H1 (cell line): ENCODE data around the gene SLFN5. TPM values are rescaled to one million over a fixed set of nuclear protein-coding genes. Genes with fewer than 3 reads are reported as not detected.

Experiments
- CTCF ChIA-PET: fragments of 300-600 bp; sonication (Branson Sonifier 250); formaldehyde crosslinking; loops from one replicate; lab custom pipeline; 2021; ENCODE audit not compliant: partially characterized antibody; lab: Charles Lee
- POLR2A ChIA-PET: fragments of 300-600 bp; sonication (Branson Sonifier 250); formaldehyde crosslinking; loops from one replicate; lab custom pipeline; 2021; ENCODE audit warnings: inconsistent platforms; ENCODE audit not compliant: partially characterized antibody; lab: Charles Lee
- DNase-seq, 2 experiments: peaks; one replicate each; pipeline versions ENCODE4 v3.0.0 to v3.0.0-alpha.2; 2010 to 2022; ENCODE audit warnings: low spot score in 2 of 2, low read depth in 1 of 2, mixed read lengths in 1 of 2
- FAIRE-seq: peaks from 2 replicates; lab custom pipeline; 2011; peaks lifted over from hg19 to GRCh38; lab: Jason Lieb, UNC
- H2AFZ ChIP-seq: 2 replicates; pipeline ENCODE4 v1.8.1; 2012; ENCODE audit warnings: low read length, inconsistent platforms
- H2AK5ac ChIP-seq: 2 replicates; pipeline ENCODE4 v1.6.1; 2013; ENCODE audit warnings: low read depth, low read length
- H2BK120ac ChIP-seq: replicated peaks from 2 replicates; pipeline ENCODE3; 2013; ENCODE audit warnings: low read depth, low read length, inconsistent platforms
- H2BK12ac ChIP-seq: 2 replicates; pipeline ENCODE4 v1.6.1; 2013; ENCODE audit warnings: low read depth, low read length
- H2BK15ac ChIP-seq: 2 replicates; pipeline ENCODE4 v1.6.1; 2013; ENCODE audit warnings: low read length
- H2BK20ac ChIP-seq: 2 replicates; pipeline ENCODE4 v1.6.1; 2013; ENCODE audit warnings: low read length
- H2BK5ac ChIP-seq: 2 replicates; pipeline ENCODE4 v1.6.1; 2013; ENCODE audit warnings: low read depth, low read length
- H3K14ac ChIP-seq: 2 replicates; pipeline ENCODE4 v1.6.1; 2013; ENCODE audit warnings: inconsistent platforms; ENCODE audit not compliant: insufficient read length
- H3K18ac ChIP-seq: 2 replicates; pipeline ENCODE4 v1.6.1; 2013; ENCODE audit warnings: low read length; ENCODE audit errors: extremely low read depth
- H3K23ac ChIP-seq: 2 replicates; pipeline ENCODE4 v1.6.1; 2013; ENCODE audit warnings: inconsistent platforms; ENCODE audit not compliant: insufficient read length
- H3K23me2 ChIP-seq: 2 replicates; pipeline ENCODE4 v1.6.1; 2013; ENCODE audit warnings: low read depth, low read length
- H3K27ac ChIP-seq: 2 replicates; pipeline ENCODE4 v1.6.1; 2011; ENCODE audit warnings: low read depth, low read length, inconsistent platforms
- H3K27me3 ChIP-seq, 4 experiments: replicated peaks in 1 of 4; 1 replicate in 1 of 4; 2 replicates in 3 of 4; pipeline versions ENCODE4 v1.6.1 to v1.8.1; 2011 to 2013; ENCODE audit warnings: low read length in 3 of 4, mild to moderate bottlenecking in 3 of 4, inconsistent platforms in 2 of 4, mixed read lengths in 2 of 4, moderate library complexity in 1 of 4; ENCODE audit not compliant: control insufficient read depth in 3 of 4, insufficient read depth in 3 of 4; ENCODE audit errors: extremely low read depth in 1 of 4
- H3K36me3 ChIP-seq, 4 experiments: 2 replicates each; pipeline versions ENCODE4 v1.6.1 to v1.8.1; 2011 to 2013; ENCODE audit warnings: mild to moderate bottlenecking in 4 of 4, low read length in 3 of 4, moderate library complexity in 2 of 4, control low read depth in 1 of 4, inconsistent platforms in 1 of 4; ENCODE audit not compliant: insufficient read depth in 4 of 4, control insufficient read depth in 2 of 4
- H3K4ac ChIP-seq: replicated peaks from 2 replicates; pipeline ENCODE3; 2013; ENCODE audit warnings: low read length, low read depth, mixed read lengths, inconsistent platforms; ENCODE audit not compliant: insufficient read length
- H3K4me1 ChIP-seq, 4 experiments: replicated peaks in 1 of 4; 1 replicate in 1 of 4; 2 replicates in 3 of 4; pipeline versions ENCODE4 v1.6.1 to v1.8.1; 2011 to 2013; ENCODE audit warnings: low read length in 3 of 4, inconsistent platforms in 2 of 4, mixed read lengths in 1 of 4; ENCODE audit not compliant: insufficient read depth in 4 of 4, control insufficient read depth in 3 of 4
- H3K4me2 ChIP-seq, 2 experiments: 2 replicates each; pipeline versions ENCODE4 v1.6.1 to v1.8.1; 2011 to 2013; ENCODE audit warnings: low read depth in 2 of 2, low read length in 2 of 2, control low read depth in 1 of 2, inconsistent platforms in 1 of 2, mild to moderate bottlenecking in 1 of 2; ENCODE audit not compliant: insufficient read depth in 1 of 2
- H3K4me3 ChIP-seq, 4 experiments: fragments of 200-600, 300-600 bp in 1 of 4; sonication (generic), shearing (Covaris generic), sonication (Bioruptor Twin) in 1 of 4; 2 replicates each; pipeline versions ENCODE4 v1.5.1 to v1.8.1; 2011 to 2016; ENCODE audit warnings: low read length in 4 of 4, low read depth in 3 of 4, control low read depth in 2 of 4, inconsistent platforms in 2 of 4, mild to moderate bottlenecking in 2 of 4, mixed read lengths in 1 of 4, moderate library complexity in 1 of 4; ENCODE audit not compliant: insufficient read depth in 2 of 4; ENCODE audit errors: extremely low read depth in 1 of 4
- H3K56ac ChIP-seq: replicated peaks from 2 replicates; pipeline ENCODE3; 2013; ENCODE audit warnings: low read depth, mild to moderate bottlenecking, mixed read lengths, low read length, inconsistent platforms; ENCODE audit not compliant: insufficient read length
- H3K79me1 ChIP-seq: 2 replicates; pipeline ENCODE4 v1.6.1; 2013; ENCODE audit warnings: low read depth, low read length, control low read depth
- H3K79me2 ChIP-seq, 2 experiments: 2 replicates each; pipeline versions ENCODE4 v1.6.1 to v1.8.1; 2012 to 2013; ENCODE audit warnings: low read length in 2 of 2, mild to moderate bottlenecking in 2 of 2, inconsistent platforms in 1 of 2; ENCODE audit not compliant: insufficient read depth in 2 of 2, control insufficient read depth in 1 of 2
- H3K9ac ChIP-seq, 4 experiments: replicated peaks in 1 of 4; 1 replicate in 1 of 4; 2 replicates in 3 of 4; pipeline versions ENCODE4 v1.6.1 to v1.8.1; 2011 to 2013; ENCODE audit warnings: low read depth in 3 of 4, low read length in 3 of 4, control low read depth in 2 of 4, mild to moderate bottlenecking in 2 of 4, moderate library complexity in 2 of 4, inconsistent platforms in 1 of 4; ENCODE audit errors: extremely low read depth in 1 of 4
- H3K9me3 ChIP-seq, 2 experiments: 2 replicates each; pipeline versions ENCODE4 v1.6.1 to v1.8.1; 2012 to 2013; ENCODE audit warnings: mild to moderate bottlenecking in 2 of 2, moderate library complexity in 2 of 2, control low read depth in 1 of 2, inconsistent platforms in 1 of 2, low read depth in 1 of 2, low read length in 1 of 2, mixed read lengths in 1 of 2; ENCODE audit not compliant: insufficient read depth in 2 of 2
- H4K20me1 ChIP-seq, 2 experiments: replicated peaks in 1 of 2; 2 replicates each; pipeline versions ENCODE3 to v1.8.1; 2011 to 2013; ENCODE audit warnings: inconsistent platforms in 2 of 2, low read length in 2 of 2, mild to moderate bottlenecking in 1 of 2; ENCODE audit not compliant: insufficient read depth in 2 of 2, control insufficient read depth in 1 of 2
- H4K5ac ChIP-seq: 2 replicates; pipeline ENCODE4 v1.6.1; 2013; ENCODE audit warnings: low read length, low read depth, mixed read lengths, inconsistent platforms; ENCODE audit not compliant: insufficient read length
- H4K8ac ChIP-seq: 2 replicates; pipeline ENCODE4 v1.8.0; 2013; ENCODE audit warnings: mild to moderate bottlenecking, moderate library complexity, low read length, inconsistent platforms; ENCODE audit not compliant: insufficient read depth; ENCODE audit errors: extremely low read depth
- H4K91ac ChIP-seq: replicated peaks from 2 replicates; pipeline ENCODE3; 2013; ENCODE audit warnings: low read length, mixed read lengths, inconsistent platforms; ENCODE audit not compliant: insufficient read length
- BCL11A ChIP-seq, 2 experiments: IDR thresholded peaks; one replicate each; pipeline ENCODE4 v1.6.1; 2011; ENCODE audit warnings: low read depth in 2 of 2, low read length in 2 of 2, mild to moderate bottlenecking in 2 of 2
- BRCA1 ChIP-seq: IDR thresholded peaks from 2 replicates; pipeline ENCODE4 v1.6.1; 2012; ENCODE audit warnings: low read depth, low read length, improper control_type of control experiment
- CHD2 ChIP-seq: IDR thresholded peaks from 2 replicates; pipeline ENCODE4 v1.6.1; 2012; ENCODE audit warnings: low read length, improper control_type of control experiment
- NRF1 ChIP-seq: IDR thresholded peaks from 2 replicates; pipeline ENCODE4 v1.6.1; 2011; ENCODE audit warnings: mild to moderate bottlenecking, low read depth, low read length, improper control_type of control experiment
- POU5F1 ChIP-seq: IDR thresholded peaks from 2 replicates; pipeline ENCODE4 v1.6.1; 2011; ENCODE audit warnings: low read depth, mild to moderate bottlenecking, low read length, moderate library complexity
- ZNF274 ChIP-seq: IDR thresholded peaks from 2 replicates; pipeline ENCODE4 v1.7.0; 2012; ENCODE audit warnings: low read length, borderline replicate concordance; ENCODE audit errors: extremely low read depth
- WGBS, 2 experiments: shearing (Covaris generic) in 1 of 2; methylation state at CpG; one replicate each; pipeline versions ENCODE4 v1.1.6 to v1.1.7; 2013 to 2015; ENCODE audit warnings: low lambda C conversion rate in 2 of 2, mixed read lengths in 2 of 2, inconsistent platforms in 1 of 2, low coverage in 1 of 2, missing lambda C conversion rate in 1 of 2; ENCODE audit not compliant: insufficient replicate concordance in 2 of 2, insufficient coverage in 1 of 2, insufficient read length in 1 of 2; ENCODE audit errors: extremely low coverage in 1 of 2, missing lambda C conversion rate in 1 of 2; 5-methylcytosine and 5-hydroxymethylcytosine counted together
- polyA plus RNA-seq, 7 experiments: library from polyadenylated mRNA; depleted of rRNA in 3 of 7; stranded (reverse) in 5 of 7; unstranded in 2 of 7; fragments of >200 nt in 5 of 7; fragments of 200-250 nt in 2 of 7; gene quantifications; 1 replicate in 5 of 7; 2 replicates in 1 of 7; 4 replicates in 1 of 7; pipeline versions ENCODE4 v1.2.1 to v1.2.3, GENCODE V29; 2011 to 2013; ENCODE audit warnings: missing spikeins in 2 of 7, mixed read lengths in 2 of 7
- total RNA-seq: library from RNA; stranded (reverse); fragmentation: NEBNext Ultra II Directional; extraction: Animal tissue kit (Norgen Biotek cat#: 25700); gene quantifications from 2 replicates; pipeline ENCODE4 v1.2.1, GENCODE V29; 2021

SLFN5 gene
- total and polyA plus RNA-seq, 2 of the 8 experiments (the other 6 are each of a cell fraction or from before 2014, with no cell fraction given) = 0.86 to 3.0 TPM

DNA sequence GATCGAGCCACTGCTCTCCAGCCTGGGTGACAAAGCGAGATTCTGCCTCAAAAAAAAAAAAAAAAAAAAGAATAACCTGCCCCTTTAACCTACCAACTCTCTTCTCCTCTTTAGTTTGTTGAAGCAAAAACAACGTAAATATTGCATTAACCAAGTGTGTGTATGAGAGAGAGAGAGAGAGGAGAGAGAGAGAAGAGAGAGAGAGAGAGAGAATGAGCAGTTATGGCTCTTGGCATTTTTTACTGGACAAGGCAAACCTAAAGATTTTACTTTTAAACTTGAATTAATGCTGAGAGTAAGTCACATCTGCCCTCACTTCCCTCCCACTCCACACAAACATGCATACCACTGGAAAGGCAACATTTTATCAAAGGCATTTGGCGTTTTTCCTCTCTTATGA, 3.0 kb upstream of the SLFN5 start:
- no peaks in the 10 kb centered on the region for H3K79me2 ChIP-seq
- no peak overlapping the region for H3K4me3 ChIP-seq
- H3K23ac ChIP-seq = no peak overlapping the region
- no peak overlapping the region for H3K56ac ChIP-seq
- DNase-seq (no peak), FAIRE-seq (no peak)
- no peak overlapping the region for H2BK5ac ChIP-seq
- H3K79me1 ChIP-seq = no peaks in the 10 kb centered on the region
- POLR2A ChIA-PET = no interaction called here
- H3K9me3 ChIP-seq = no peaks in the 10 kb centered on the region
- WGBS, 2 experiments = 79% methylated on average over 2 of the region's 4 CpGs; no CpG with 5 or more reads in 1 of the 2 experiments
- H3K36me3 ChIP-seq = no peaks in the 10 kb centered on the region
- no peak overlapping the region for H2BK20ac ChIP-seq
- H3K4me1 ChIP-seq = peaks cover 4 to 15% (median 7%) of the 10 kb centered on the region in 4 experiments
- peaks cover 7% of the 10 kb centered on the region for H3K23me2 ChIP-seq
- H3K14ac ChIP-seq = no peak overlapping the region
- H3K27ac ChIP-seq = no peak overlapping the region
- TF ChIP-seq POU5F1 = no peak
- TF ChIP-seq BCL11A (IDR thresholded peaks at IDR 0.05; ENCODE audit: low read depth in 2 of 2, low read length in 2 of 2) = no peak
- TF ChIP-seq CHD2 = no peak
- TF ChIP-seq BRCA1 = no peak
- TF ChIP-seq ZNF274 = no peak
- TF ChIP-seq NRF1 = no peak
- TF ChIP-seq, all 59 proteins: peak for 0
- Histone ChIP-seq H4K20me1 (no peaks in the 10 kb centered on the region), H3K27me3 (peaks cover 0 to 7% (median 3%) of the 10 kb centered on the region in 4 experiments; a peak in 5 of 7 replicates), H3K18ac (no peak overlapping the region), H4K5ac (no peak overlapping the region), H2AK5ac (no peak overlapping the region), H3K9ac (no peak overlapping the region), H4K91ac (no peak overlapping the region), H3K4ac (no peak overlapping the region), H2BK12ac (no peak overlapping the region), H2AFZ (no peak overlapping the region), H2BK15ac (no peak overlapping the region), H3K4me2 (no peak overlapping the region), H2BK120ac (no peak overlapping the region), H4K8ac (no peak overlapping the region)
- CTCF ChIA-PET = interaction anchor here (0.6 to 1.0 kb wide), 3 partner anchors 52 to 71 kb away, joined by 3 to 4 read pairs (median 3); no protein-coding TSS in a partner anchor
